HG03575 (cell line): ENCODE data around the gene MN1.

Experiments
- ATAC-seq: cut with Tn5 transposase; IDR thresholded peaks from one replicate; pipeline ENCODE4 v1.9.1; 2021; ENCODE audit not compliant: unreplicated experiment, insufficient number of reproducible peaks, low FRiP score; ENCODE audit errors: extremely low read depth

The MN1 gene

DNA sequence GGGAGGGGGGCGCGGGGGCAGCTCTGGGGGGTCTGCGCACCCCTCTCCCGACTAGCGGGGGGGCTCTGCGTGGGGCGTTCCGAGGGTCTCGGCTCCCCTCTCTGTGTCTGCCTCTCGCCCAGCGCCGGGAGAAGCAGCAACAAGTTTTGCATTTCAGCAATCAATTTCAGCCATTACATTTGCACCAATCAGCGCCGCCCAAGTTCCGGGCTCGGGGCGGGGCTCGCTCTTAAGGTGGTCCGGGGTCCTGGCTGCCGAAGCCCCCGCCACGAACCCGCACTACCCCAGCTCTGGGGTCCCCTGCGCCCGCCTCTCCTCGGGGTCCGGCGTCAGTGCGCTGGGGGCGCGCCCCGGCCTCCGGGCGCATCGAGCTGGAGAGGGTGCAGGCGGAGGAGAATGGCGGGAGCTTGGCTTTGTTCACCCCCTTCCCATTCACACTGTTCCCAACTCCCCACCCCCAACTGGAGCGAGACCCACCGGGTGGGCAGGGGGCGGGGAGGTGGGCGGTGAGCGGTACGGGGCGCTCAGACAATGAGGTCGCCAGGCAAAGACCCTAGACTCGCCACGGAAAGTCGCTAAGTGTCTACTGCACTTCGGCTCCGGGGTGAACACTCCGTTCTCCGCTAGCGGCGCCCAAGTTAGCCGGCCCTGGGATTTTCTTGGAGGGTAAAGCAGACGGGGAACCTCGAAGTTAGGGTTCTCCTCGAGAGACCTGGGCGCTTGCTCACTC is at the start of gene MN1:
Gene MN1 (minus strand): TSS at position 141 of the 730 bp plus-strand sequence. CDS start 1,213 bp downstream, outside the sequence.
- no peak for ATAC-seq

DNA sequence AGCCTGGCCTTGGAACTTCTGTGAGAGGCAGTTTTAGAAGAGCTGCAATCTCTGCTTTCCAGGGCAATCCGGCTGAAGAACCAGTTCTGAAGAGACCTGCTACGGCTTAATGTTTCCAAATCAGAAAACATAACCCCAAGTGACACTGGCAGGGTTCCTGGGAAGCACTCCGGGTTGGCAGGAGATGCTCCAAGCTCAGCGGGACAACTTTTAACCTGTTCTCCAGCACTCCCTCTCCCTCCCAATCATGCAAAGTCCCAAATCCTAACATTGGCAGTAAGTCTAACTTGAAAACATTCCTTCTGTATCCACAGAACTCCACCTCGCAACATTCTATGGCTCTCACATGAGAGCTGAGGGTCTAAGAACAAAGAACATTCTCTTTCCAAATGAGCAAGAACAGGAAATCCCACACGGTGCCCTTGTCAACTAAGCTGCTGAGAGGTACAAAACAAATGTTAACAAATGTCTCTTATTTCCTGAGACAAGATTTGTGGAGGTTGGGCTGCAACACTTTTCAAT is 48.5 kb upstream of the MN1 start:
- ATAC-seq, result no peak

GRCh38 chr22:27848005-27848404 is 46.4 kb upstream of the MN1 start:
- no peak for ATAC-seq

DNA sequence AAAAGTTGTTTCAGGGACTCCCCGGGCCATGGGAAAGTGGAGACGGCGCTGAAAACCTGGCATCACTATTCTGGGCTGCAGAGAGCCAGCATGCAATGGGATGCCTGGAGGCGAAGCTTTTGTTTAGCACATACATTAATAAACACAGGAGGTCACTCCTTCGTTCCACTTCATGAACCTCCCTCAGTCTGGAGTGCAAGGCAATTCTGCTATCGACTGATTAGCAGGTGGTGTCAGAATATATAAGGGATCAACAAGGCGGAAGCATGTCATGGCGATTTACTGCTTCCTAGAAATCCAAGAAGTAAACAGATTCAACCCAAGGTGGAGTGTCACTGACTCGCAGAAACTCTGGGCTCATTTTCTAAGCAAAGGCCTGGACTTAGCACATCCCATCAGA is 45.4 kb upstream of the MN1 start:
- ATAC-seq, result no peak

GRCh38 chr22:27846248-27846757 is 44.7 kb upstream of the MN1 start:
- ATAC-seq, result no peak

GRCh38 chr22:27845644-27846043 is 44.1 kb upstream of the MN1 start:
- ATAC-seq, result no peak

- no peak for ATAC-seq
Measured at GRCh38 chr22:27844656-27845591, 43.4 kb upstream of the MN1 start.

DNA sequence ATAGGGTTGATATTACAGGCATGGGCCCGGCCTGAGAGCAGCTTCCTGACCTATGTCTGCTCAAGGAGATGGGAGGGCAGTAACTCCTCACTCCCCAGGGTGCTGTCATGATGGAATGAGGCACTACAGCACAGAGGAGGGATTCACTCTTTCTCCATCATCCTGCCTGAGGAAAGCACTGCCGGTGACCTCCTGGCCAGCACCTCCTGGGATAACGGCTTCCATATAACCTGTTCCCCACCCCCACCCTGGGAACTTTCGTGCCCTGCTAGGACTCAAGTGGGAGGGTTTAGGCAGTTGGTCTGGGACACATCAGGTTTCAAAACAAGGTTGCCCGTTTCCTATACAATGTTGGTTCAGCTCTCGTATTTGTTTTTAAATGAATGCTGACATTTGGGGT is 42.7 kb upstream of the MN1 start:
- ATAC-seq, result no peak

GRCh38 chr22:27843441-27843840 is 41.9 kb upstream of the MN1 start:
- ATAC-seq, result no peak

DNA sequence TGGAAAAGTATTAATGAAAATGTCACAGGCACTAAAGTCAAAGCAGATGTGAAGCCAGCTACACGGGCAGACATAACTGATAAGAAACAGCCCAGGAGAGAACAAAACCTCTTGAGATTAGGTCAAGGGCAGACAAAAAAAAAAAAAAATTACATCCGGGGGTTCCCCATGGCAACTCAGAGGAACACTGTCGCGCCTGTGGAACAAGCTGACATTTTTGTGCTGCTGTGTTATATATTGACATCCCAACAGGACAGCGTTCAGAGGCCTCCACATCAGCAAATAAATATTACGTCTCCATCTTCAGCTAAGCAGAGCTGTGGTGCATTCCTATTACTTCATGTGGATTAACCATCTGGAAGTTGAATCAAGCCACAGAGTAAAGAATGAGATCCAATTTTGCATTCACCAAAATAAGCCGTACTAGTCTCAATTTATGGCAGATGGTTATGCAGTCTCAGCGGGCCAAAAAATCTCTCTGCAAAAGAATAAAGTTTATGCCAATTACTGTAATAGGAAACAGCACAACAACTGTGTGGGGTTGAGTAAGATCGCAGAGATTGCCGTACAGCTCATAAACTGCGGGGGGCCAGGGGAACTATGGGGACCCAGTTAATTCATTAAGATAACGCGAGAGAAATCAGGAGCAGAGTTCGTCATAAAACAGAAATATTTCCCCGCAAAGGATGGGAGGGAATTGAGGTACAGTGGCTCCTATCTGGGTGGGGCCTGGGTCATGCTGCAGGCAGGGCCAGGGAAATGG is 41.3 kb upstream of the MN1 start:
- ATAC-seq, result no peak

- ATAC-seq, result no peak
Measured at GRCh38 chr22:27842201-27842600, 40.6 kb upstream of the MN1 start.

DNA sequence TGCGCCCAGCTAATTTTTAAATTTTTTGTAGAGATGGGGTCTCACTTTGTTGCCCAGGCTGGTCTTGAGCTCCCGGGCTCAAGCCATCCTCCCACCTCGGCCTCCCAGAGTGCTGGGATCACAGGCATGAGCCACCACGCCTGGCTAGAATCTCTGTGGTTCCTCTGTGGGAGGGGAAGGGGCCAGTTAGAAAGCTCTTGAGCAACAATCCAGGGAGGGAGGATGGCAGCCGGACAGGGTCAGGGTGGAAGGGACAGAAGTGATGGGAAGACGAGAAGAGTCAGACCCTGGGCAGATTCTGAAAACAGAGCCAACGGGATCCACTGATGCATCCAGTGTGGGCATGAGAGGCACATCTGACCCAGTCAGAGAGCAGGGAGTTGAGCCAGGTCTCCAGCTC is 38.9 kb upstream of the MN1 start:
- ATAC-seq, result no peak

- ATAC-seq, result no peak
Measured at GRCh38 chr22:27839057-27839660, 37.6 kb upstream of the MN1 start.

GRCh38 chr22:27836181-27836580 is 34.6 kb upstream of the MN1 start:
- no peak for ATAC-seq

GRCh38 chr22:27835446-27835845 is 33.9 kb upstream of the MN1 start:
- no peak for ATAC-seq

DNA sequence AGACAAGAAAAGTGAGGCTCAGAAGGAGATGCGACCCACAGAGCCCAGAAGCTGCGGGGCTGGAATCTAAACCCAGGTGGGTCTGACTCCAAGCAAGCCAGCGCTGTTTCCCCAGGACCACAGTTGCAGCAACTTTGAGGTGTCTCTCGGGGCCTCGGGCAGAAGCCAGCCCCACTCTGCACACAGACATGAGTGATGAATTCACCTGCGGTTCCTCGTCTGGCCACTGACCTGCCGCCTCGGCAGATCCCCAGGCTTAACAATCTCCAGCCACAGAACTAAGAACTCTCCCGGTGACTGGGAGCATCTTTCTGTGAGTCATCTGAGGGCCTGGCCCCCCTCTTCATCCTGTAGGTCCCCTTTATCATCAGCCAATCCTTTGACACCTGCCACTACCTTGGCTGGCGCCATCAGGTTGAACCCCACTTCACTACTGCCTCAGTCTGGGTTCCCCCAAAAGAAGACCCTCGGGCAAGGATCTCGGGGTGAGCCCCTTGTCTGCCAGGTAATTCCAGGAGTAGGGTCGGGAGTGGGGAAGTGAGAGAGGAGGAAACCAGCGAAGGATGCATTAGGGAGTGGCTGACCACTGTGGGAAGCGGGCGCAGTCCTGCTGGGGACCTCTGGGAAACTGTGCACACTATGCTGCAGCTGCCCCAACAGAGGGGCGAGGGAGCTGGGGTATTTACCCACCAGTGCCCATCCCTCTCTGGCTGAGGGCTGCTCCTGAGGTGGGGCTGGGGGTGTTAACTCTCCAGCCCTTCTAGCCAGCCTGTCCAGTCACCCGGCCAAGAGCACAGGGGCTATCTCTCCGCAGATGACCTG is 33.0 kb upstream of the MN1 start:
- ATAC-seq, result no peak

DNA sequence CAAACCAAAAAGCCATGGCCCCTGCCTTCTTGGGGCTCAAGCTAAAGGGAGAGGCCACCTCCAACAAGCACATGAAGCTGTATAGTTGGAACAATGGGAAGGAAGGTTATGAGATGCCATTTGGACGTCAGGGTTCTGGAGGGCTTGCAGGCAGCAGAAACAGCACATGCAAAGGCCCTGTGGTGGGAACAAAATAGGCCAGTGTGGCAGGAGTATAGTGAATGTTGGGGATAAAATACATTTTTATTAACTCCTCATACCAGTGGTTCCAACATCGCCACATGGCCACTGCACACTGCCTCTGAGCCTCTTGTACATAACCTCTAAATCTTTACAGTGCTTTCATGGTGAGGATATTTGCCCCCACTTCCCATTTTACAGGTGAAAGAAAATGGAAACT is 32.2 kb upstream of the MN1 start:
- ATAC-seq, result no peak

- no peak for ATAC-seq
Measured at GRCh38 chr22:27832606-27833005, 31.1 kb upstream of the MN1 start.
